T-helper 9 cell (primary cell): ENCODE measurements around the gene BHLHE40.
"Not testable (repeated sequence)": the region's sequence is repeated elsewhere in the genome, so short reads cannot be mapped to it uniquely, and the experiment has no call there.

Experiments used
- DNase-seq: peaks from one replicate; pipeline ENCODE4 v3.0.0-alpha.2; 2020

The BHLHE40 gene

GRCh38 chr3:4963669-4964570 is 15.3 kb upstream of the BHLHE40 start:
- no peak for DNase-seq

GRCh38 chr3:4966006-4966405 is 13.2 kb upstream of the BHLHE40 start:
- not testable (repeated sequence) for DNase-seq

GRCh38 chr3:4967683-4968082 is 11.6 kb upstream of the BHLHE40 start:
- not testable (repeated sequence) for DNase-seq

- not testable (repeated sequence) for DNase-seq
Measured at GRCh38 chr3:4971437-4971836, 7.8 kb upstream of the BHLHE40 start.

- no peak for DNase-seq
Measured at GRCh38 chr3:4971838-4972237, 7.4 kb upstream of the BHLHE40 start.

- no peak for DNase-seq
Measured at GRCh38 chr3:4972652-4973643, 6.3 kb upstream of the BHLHE40 start.

- DNase-seq, result no peak
Measured at GRCh38 chr3:4974154-4974553, 5.1 kb upstream of the BHLHE40 start.

GRCh38 chr3:4976109-4976508 is 3.1 kb upstream of the BHLHE40 start:
- no peak for DNase-seq

GRCh38 chr3:4977001-4977852 is 2.0 kb upstream of the BHLHE40 start:
- DNase-seq, result peak; percentile 28

- DNase-seq, result no peak
Measured at GRCh38 chr3:4977853-4978203, 1.4 kb upstream of the BHLHE40 start.

- peak; percentile 80 for DNase-seq
Measured at GRCh38 chr3:4978204-4978965, 852 bp upstream of the BHLHE40 start.

- DNase-seq, result peak; percentile 90
Measured at GRCh38 chr3:4978966-4979427, 240 bp upstream of the BHLHE40 start.

- DNase-seq, result peak; percentile 91
Measured at GRCh38 chr3:4980229-4981203, 1.3 kb downstream of the BHLHE40 start.

- DNase-seq, result no peak
Measured at GRCh38 chr3:4981294-4981664, 2.0 kb downstream of the BHLHE40 start.

GRCh38 chr3:4981665-4982494 is 2.6 kb downstream of the BHLHE40 start:
- DNase-seq, result no peak

GRCh38 chr3:4982773-4983738 is 3.8 kb downstream of the BHLHE40 start:
- no peak for DNase-seq

GRCh38 chr3:4983739-4984510 is 4.7 kb downstream of the BHLHE40 start:
- peak; percentile 76 for DNase-seq
